HAP-1 (cell line): ENCODE measurements around the gene PTPRN2.

Source experiments
- DNase-seq, 2 experiments: peaks; one replicate each; pipeline ENCODE4 v3.0.0-alpha.2; 2016 to 2020; ENCODE audit warnings: low spot score in 2 of 2
- H3K27me3 ChIP-seq: fragments of 250-450 bp; sonication (Bioruptor Pico); 2 replicates; pipeline ENCODE4 v1.5.1; 2020; ENCODE audit warnings: low read depth, mild to moderate bottlenecking, moderate library complexity
- H3K36me3 ChIP-seq: fragments of 250-450 bp; sonication (Bioruptor Pico); replicated peaks from 2 replicates; pipeline ENCODE4 v1.5.1; 2020; ENCODE audit warnings: mild to moderate bottlenecking
- H3K4me1 ChIP-seq: fragments of 250-450 bp; sonication (Bioruptor Pico); 2 replicates; pipeline ENCODE4 v1.5.1; 2020; ENCODE audit warnings: mild to moderate bottlenecking
- H3K4me3 ChIP-seq: fragments of 250-450 bp; sonication (Bioruptor Pico); 2 replicates; pipeline ENCODE4 v1.5.1; 2020; ENCODE audit warnings: mild to moderate bottlenecking, moderate library complexity
- H3K9me3 ChIP-seq: fragments of 250-450 bp; sonication (Bioruptor Pico); 2 replicates; pipeline ENCODE4 v1.5.1; 2020; ENCODE audit warnings: mild to moderate bottlenecking, moderate library complexity
- in situ Hi-C: fragments of 300-500 bp; cut with MboI; formaldehyde crosslinking; loops from 3 replicates; pipeline ENCODE4 v1.14.3; 2020; ENCODE audit warnings: low sequenced_read_pairs, inconsistent platforms, mixed read lengths

Gene PTPRN2

DNA sequence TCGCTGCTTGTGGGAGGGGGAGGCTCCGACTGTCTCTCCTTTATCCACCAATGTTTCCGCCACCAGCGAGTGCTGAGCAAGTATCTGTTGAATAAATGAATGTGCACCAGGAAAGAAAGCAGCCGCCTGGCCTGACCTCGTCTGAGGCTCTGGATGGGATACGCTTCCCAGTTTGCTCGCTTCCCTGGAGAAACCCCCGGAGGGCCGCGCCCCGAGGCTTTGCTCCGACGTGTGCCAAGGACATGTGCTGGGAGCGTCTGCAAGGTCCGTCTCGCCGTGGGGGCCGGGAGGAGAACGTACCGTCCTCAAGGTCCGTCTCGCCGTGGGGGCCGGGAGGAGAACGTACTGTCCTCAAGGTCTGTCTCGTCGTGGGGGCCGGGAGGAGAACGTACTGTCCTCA lies 714.4 kb downstream of the PTPRN2 start:
- no peaks in the 10 kb centered on the region for H3K4me1 ChIP-seq
- H3K27me3 ChIP-seq: no peaks in the 10 kb centered on the region
- no peaks in the 10 kb centered on the region for H3K9me3 ChIP-seq
- in situ Hi-C loops: no loop called here
- H3K4me3 ChIP-seq: no peak overlapping the region
- DNase-seq: no peak
- H3K36me3 ChIP-seq: no peaks in the 10 kb centered on the region

DNA sequence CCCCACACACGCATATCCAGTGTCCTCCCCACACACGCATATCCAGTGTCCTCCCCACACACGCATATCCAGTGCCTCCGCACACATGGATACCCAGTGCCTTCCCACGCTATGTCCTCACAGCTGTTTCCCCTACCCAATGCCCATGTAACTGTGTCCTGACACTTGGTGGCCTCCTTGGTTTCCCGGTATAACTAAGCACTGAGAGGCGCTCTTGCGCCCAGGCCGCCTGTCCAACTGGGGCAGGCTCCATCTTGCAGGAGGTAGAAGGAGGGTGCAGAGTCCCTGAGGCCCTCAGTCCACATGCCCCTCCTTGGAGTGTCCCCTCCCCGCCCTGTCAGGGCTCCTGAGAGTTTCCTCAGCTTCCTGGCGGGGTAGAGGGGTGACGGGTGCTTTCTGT lies 715.2 kb downstream of the PTPRN2 start:
- Histone ChIP-seq H3K9me3 (no peaks in the 10 kb centered on the region), H3K36me3 (no peaks in the 10 kb centered on the region), H3K27me3 (no peaks in the 10 kb centered on the region), H3K4me3 (no peak overlapping the region), H3K4me1 (no peaks in the 10 kb centered on the region)
- no peak for DNase-seq
- in situ Hi-C loops: no loop called here

DNA sequence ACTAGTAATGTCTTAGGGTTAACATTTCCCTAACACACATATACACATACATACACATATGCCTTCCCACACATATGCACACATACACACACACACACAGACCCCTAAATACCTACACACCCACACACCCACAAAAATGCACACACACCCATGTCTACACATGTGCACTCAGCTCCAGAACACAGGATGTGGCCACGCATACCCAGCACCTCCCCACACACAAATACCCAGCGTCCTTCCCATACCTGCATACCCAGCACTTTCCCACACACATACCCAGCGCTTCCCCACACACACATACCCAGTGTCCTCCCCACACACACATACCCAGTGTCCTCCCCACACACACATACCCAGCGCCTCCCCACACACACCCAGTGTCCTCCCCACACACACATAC lies 715.9 kb downstream of the PTPRN2 start:
- H3K36me3 ChIP-seq: no peaks in the 10 kb centered on the region
- no peaks in the 10 kb centered on the region for H3K9me3 ChIP-seq
- H3K4me3 ChIP-seq: no peak overlapping the region
- in situ Hi-C loops: no loop called here
- no peak for DNase-seq
- H3K4me1 ChIP-seq: no peaks in the 10 kb centered on the region
- H3K27me3 ChIP-seq: no peaks in the 10 kb centered on the region

DNA sequence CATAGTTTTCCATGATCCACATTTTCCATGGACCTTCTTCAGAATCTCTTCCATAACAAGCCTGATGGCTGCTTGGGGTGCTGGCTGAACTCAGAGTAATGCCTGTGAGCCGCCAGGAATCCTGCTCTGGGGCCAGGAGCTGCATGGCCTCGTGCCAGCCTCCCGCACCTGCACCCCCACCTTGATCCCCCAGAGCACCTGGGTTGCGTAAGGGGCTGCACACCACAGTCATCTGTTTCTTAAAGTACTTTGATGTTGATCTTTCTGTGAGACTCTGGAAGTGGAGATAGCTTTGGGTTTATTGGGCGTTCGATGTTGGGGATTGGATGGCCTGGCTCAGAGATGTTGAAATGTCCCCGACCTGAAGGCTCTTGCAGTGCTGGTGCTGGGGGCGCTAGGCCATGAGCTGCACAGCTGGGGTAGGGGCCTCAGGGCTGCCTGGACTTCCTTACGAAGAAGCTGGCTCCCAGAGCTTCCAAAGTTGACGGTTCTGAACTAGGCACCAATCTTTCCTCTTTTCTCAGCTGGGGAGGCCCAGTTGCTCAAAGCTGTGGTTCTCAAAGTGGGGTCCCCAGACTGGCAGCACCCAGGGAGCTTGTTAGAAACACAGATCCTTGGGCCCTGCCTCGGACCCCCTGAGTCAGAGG lies 716.9 kb downstream of the PTPRN2 start:
- Histone ChIP-seq H3K36me3 (no peaks in the 10 kb centered on the region), H3K9me3 (no peaks in the 10 kb centered on the region)
- in situ Hi-C loops: no loop called here

DNA sequence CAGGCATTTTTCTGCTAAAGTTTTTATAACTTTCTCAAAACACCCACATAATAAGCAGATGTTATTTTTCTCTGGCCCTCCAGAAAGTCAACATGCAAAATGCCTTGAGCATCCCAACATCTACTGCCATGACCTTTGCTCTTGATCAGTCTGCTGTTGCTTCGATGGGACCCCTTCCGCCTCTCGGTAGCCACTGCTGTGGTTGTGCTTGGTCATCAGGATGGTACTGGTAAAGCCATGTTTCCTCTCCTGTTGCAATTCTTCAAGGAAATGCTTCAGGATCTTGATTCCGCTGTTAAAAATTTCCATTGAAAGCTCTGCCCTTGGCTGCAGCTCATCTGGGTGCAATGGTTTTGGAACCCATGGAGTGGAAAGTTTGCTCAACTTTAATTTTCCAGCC lies 717.8 kb downstream of the PTPRN2 start:
- H3K4me3 ChIP-seq: no peak overlapping the region
- no peaks in the 10 kb centered on the region for H3K36me3 ChIP-seq
- no peaks in the 10 kb centered on the region for H3K27me3 ChIP-seq
- in situ Hi-C loops: no loop called here
- H3K9me3 ChIP-seq: no peaks in the 10 kb centered on the region
- H3K4me1 ChIP-seq: no peaks in the 10 kb centered on the region
- DNase-seq: no peak

More for the DNA sequence above, 716.9 kb downstream of the PTPRN2 start:
- no peak for DNase-seq
- H3K4me3 ChIP-seq: no peak overlapping the region
- H3K4me1 ChIP-seq: no peaks in the 10 kb centered on the region
- H3K27me3 ChIP-seq: no peaks in the 10 kb centered on the region

DNA sequence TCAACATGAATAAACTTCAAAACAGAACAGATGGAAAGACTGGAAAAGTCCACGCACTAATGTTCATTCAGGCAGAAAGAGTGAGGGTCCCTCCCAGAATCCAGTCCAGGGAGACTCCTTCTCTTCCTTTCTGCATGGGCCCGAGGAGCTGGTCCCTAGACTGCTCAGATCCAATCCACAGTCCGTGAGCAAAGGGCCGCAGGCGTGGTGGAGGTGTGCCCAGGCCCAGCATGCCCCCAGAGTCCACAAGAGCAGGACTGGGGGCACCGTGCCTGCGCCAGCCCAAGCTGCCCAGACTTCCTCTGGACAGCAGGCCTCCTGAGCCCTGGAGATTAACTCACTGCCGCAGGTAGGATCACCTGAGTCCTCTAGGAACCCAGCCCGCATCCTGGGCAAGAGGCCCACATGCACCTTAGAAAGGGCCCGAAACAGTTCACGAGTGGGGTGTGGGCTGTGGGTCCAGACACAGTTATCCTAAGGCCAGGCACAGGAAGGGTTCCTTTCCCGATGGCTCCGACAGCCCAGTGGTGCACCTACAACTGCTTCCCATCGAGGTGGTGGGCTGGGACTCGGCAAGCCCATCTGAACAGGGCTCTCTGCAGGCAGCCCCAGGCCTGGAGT lies 719.8 kb downstream of the PTPRN2 start:
- Histone ChIP-seq H3K27me3 (no peaks in the 10 kb centered on the region), H3K9me3 (no peaks in the 10 kb centered on the region), H3K4me1 (no peaks in the 10 kb centered on the region), H3K4me3 (no peak overlapping the region), H3K36me3 (no peaks in the 10 kb centered on the region)
- in situ Hi-C loops: no loop called here
- DNase-seq: no peak

DNA sequence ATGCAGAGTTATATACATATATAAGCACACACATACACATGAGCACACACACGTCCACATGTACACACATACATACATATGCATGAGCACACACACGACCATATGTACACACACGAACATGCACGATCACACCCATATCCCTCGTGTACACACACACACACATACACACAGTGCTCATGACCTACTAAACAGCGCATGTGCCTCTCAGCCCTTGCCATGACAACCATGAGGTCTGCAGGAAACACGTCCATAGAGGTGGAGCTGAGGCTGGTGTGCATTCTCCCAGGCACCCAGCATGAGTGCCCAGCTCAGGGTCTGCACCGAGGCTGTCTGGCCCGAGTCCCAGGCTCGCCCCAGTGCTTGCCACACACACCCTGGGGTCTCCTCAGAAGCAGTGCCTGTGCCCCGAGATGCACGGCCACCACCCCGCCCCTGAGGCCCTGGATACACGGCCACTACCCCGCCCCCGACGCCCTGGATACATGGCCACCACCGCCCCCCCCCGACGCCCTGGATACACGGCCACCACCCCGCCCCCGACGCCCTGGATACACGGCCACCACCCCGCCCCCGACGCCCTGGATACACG lies 721.2 kb downstream of the PTPRN2 start:
- in situ Hi-C loops: no loop called here
- Histone ChIP-seq H3K9me3 (no peaks in the 10 kb centered on the region), H3K4me1 (no peaks in the 10 kb centered on the region), H3K27me3 (no peaks in the 10 kb centered on the region), H3K4me3 (no peak overlapping the region), H3K36me3 (no peaks in the 10 kb centered on the region)
- no peak for DNase-seq

DNA sequence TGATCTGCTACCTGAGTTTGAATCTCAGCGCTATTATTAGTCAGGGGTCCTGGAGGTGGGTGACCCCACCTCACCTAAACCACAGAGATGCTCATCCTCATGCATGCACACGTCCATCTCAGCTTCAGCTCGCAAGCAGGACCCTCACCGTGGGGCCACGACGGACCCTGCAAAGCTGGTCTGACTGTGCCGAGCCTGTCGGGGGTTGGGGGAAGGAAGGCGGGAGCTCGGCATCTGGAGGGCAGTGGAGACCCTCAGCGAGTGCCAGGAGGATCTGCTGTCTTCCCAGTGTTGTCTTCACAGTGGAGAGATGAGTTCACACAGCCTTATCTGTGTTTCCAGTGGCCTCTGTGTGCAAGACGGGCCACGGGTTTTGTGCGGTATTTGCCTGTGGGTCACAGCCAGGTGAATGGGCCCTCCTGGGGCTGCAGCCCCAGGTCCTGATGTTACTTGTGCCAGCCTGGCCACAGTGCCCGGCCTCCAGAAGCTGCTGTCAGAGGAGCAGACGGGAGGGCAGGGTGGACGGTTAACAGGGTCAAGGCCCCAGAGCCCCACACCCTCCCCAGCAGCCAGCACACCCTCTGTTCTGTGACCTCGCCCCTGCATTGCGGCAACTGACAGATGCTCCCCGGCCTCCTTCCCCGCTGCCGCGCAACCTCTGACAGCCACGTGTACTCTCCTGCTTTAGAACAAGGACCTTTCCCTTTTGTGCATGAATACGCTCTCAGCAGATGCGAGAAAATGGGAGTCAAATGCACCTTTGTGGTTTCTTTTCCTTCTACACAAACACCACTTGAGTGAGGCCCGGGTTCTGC lies 722.1 kb downstream of the PTPRN2 start:
- Histone ChIP-seq H3K36me3 (no peaks in the 10 kb centered on the region), H3K4me3 (no peak overlapping the region), H3K4me1 (no peaks in the 10 kb centered on the region), H3K27me3 (no peaks in the 10 kb centered on the region), H3K9me3 (no peaks in the 10 kb centered on the region)
- DNase-seq: no peak
- in situ Hi-C loops: no loop called here

DNA sequence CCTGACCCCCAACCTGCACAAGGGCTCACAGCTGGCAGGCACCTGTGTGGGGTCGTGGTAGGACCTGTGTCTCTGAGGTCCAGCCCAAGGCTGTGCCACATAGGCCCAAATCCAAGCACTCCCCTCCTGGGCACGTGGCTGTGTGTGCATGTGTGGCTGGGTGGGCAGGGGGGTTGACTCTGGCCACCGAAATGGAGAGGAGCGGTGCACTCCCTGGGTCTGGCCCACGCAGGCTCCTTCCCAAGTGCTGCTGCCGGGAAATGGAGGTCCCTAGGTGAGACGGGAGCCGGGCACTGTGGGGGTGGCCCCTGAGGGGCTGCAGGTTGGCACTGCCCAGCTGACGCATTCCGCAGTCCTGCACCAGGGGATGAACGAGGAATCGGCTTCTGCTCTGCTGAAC lies 722.7 kb downstream of the PTPRN2 start:
- Histone ChIP-seq H3K4me1 (no peaks in the 10 kb centered on the region), H3K27me3 (no peaks in the 10 kb centered on the region), H3K9me3 (no peaks in the 10 kb centered on the region), H3K4me3 (no peak overlapping the region), H3K36me3 (no peaks in the 10 kb centered on the region)
- no peak for DNase-seq
- in situ Hi-C loops: no loop called here

DNA sequence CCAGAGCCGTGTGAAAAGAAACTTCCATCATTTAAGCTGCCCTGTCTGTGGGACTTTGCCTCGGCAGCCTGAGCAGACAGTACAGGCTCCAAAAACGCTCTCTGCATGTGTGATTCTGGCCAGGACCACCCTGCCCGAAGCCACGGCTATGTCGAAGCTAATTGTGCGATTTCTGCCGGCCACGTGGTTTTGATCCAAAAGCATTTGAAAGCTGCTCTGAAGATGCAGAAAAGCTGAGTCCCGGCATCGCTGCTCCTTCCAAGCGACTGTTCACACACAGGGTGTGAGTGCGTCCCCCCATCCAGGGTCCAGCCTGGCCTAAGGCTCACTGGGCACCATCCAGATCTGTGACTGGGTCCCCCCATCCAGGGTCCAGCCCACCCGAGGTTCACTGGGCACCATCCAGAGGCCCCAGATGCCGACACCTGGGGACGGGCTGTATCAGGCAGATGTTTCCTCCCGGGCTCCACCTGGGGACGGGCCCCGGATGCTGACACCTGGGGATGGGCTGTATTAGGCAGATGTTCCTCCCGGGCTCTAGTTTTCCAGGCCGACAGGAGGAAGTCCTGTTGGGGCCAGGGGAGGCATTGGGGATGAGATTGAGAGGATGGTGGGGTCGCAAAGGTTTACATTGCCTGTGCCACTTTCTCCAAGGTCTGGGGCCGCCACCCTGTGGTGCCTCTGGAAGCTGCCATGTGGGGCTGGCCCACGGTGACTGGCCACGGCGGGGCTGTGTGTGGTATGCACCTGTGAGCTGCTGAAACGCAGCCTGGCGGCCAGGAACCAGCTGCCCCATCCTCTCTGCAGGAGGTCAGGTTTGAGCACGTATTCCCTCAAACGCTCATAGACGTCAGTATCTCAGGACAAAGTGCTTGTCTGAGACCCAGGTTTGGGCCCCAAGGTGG lies 723.5 kb downstream of the PTPRN2 start:
- in situ Hi-C loops: no loop called here
- H3K9me3 ChIP-seq: no peaks in the 10 kb centered on the region
- DNase-seq: no peak
- H3K4me1 ChIP-seq: no peaks in the 10 kb centered on the region
- H3K36me3 ChIP-seq: no peaks in the 10 kb centered on the region
- no peak overlapping the region for H3K4me3 ChIP-seq
- no peaks in the 10 kb centered on the region for H3K27me3 ChIP-seq

DNA sequence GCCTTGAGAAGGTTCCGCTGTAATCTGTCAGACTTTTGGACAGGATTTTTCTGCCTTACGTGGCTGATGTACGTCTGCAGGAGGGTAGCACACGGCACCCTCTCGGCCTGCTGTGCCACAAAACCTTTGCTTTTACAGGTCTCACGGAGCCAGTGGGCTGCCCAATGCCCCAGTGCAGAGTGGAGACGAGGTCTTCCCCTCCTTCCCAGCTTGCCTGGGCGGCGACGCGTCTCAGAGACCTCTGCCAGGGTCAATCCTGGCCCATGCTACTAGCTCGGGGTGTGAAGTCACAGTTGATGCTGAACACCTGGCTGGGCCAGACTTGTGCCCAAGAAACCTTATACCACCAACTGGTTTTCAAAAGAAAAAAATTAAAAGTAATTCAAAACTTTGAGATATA lies 724.4 kb downstream of the PTPRN2 start:
- in situ Hi-C loops: no loop called here
- Histone ChIP-seq H3K27me3 (no peaks in the 10 kb centered on the region), H3K4me3 (no peak overlapping the region), H3K36me3 (no peaks in the 10 kb centered on the region), H3K9me3 (no peaks in the 10 kb centered on the region), H3K4me1 (no peaks in the 10 kb centered on the region)
- no peak for DNase-seq

DNA sequence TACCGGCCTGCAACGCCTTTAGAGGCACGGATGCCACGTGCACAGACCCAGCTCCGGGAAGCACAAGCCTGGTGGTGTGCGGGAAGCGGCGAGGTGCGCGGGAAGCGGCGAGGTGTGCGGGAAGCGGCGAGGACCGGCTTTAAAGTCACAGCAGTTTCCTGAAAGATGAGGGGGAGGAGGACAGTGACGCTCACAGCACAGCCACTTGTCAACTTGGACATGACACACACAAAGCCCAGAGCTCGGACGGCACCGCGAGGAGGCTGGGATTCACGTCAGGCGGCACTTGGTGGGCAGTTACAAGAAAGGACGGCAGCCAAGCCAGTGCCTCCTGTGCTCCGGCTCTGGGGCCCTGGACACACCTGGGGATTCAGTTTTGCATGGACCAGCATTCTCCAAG lies 724.9 kb downstream of the PTPRN2 start:
- Histone ChIP-seq H3K4me3 (no peak overlapping the region), H3K4me1 (no peaks in the 10 kb centered on the region), H3K36me3 (no peaks in the 10 kb centered on the region), H3K9me3 (no peaks in the 10 kb centered on the region), H3K27me3 (no peaks in the 10 kb centered on the region)
- in situ Hi-C loops: no loop called here
- no peak for DNase-seq

DNA sequence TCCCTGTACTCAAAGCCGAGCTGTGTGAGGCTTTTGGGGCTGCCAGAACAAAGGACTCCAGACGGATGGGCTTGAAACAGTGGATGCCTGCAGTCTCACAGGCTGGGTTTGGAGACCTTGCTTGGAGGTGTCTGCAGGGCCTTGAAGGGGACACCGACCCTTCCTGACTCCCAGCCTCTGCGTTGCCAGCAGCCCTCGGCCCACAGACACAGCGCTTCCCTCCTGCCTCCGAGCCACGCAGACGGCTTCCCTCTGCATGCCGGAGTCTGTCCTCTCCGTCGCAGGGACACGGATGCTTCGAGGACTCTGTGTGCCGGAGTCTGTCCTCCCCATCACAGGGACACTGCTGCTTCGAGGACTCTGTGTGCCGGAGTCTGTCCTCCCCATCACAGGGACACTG lies 726.1 kb downstream of the PTPRN2 start:
- no peak overlapping the region for H3K4me3 ChIP-seq
- H3K9me3 ChIP-seq: no peaks in the 10 kb centered on the region
- no peak for DNase-seq
- no peaks in the 10 kb centered on the region for H3K36me3 ChIP-seq
- H3K4me1 ChIP-seq: no peaks in the 10 kb centered on the region
- in situ Hi-C loops: no loop called here
- H3K27me3 ChIP-seq: no peaks in the 10 kb centered on the region
